Measurements from ENCODE around the gene IL17REL.
"Not testable (repeated sequence)": the region's sequence is repeated elsewhere in the genome, so short reads cannot be mapped to it uniquely, and the experiment has no call there.

The IL17REL gene

DNA sequence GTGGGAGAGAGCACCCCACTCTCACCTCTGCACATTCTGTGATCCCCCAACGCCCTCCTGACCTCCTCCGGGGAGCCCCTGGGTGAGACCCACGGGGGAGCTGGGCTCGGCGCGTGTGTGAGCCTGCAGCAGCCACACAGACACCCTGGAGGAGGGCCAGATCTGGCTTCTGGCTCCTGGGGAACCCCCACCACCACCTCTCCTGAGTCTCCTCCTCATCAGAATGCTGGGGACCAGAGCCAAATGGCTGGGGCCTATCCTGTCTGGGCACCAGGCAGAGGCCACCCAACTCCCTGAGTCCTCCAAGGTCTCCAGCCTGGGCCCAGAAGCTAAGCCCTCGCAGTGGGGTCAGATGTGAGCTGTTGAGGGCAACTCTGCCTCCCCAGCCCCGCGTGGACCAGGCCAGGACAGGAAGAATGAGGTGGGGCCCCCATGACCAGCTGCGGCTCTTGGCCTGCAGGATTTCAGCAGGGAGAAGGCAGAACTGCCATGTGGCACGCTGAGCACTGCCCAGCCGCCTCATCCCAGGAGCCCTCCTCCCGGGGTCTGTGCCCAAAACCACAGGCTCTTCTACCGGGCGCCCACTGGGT lies 57.5 kb downstream of the IL17REL start:
- DNase-seq, result no peak

DNA sequence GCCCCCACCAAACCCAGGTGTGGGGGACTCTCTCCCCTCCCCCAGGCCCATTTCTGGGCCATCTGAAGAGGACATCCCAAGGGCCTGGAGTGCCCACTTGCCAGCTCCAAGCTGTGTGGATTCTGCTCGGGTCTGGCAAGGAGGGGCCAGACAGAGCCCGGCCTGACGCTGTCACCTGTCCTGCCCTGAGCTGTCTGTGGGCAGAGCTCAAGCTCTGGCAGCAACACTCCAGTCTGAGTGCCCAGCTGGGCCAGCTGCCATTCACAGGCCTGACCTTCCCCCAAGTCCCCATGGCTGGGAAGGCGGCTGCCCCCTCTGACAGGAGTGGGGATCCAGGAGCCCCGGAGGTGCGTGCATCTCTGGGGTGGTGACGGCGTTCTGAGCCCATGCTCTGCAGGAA lies 58.2 kb downstream of the IL17REL start:
- no peak for DNase-seq

DNA sequence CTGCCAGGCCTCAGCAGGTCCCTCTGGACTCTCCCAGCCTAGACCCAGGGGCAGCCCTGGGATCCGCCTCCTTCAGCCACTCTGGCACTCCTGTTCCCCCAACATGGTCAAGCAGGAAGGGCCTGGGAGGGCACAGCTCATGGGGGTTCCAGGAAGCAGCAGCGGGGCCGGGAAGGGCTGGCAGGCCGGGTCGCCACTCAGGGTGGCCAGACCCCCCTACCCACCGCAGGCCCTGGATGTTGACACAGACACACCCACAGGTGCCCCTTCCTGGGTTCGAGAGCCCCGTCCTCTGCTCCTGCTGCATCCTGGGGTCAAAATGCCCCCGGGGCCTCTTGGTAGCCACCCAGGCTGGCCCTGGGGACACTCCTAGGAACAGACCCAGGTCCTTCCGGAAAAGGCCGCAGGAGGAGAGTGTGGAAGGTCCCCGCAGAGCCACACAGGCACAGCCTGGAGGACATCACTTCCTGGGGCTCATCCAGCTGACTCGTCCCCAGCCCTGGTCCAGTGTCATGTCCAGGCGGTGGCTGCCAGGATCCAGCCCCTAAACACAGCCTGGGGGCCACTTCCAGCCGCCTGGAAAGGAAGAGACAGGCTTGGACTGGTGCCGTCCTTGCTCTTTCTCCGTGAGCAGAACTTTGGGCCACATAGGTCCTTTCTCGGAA lies 58.8 kb downstream of the IL17REL start:
- no peak for DNase-seq

DNA sequence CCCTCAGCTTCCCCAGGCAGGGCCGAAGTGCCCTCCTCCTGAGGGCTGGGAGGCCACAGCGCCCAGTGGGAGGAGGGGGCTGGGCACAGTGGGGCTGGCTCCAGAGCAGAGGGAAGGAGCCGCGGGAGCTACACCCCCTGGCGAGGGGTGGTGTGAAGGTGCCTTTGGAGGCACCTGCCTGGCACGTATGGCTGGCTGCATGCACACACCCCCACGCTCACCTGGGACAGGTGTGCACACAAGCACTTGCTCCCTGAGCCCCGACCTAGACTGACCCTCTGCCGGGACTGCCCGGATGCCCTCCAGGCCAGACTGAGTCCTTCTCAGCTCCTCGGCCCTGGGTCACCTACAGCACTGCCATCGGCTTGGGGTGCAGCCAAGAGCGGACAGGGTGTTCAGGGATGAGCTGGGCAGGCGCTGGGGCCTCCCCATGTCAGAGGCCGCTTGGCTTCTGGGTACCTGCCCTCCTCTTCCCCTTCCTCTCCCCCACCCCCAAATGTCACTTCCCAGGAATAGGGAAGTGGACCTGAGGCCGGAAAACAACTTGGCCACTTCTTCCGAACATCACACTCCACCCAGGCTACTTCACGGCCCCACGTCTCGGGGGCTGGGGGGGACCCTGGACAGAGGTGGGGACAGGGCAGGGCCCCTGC lies 59.4 kb downstream of the IL17REL start:
- DNase-seq, result no peak

DNA sequence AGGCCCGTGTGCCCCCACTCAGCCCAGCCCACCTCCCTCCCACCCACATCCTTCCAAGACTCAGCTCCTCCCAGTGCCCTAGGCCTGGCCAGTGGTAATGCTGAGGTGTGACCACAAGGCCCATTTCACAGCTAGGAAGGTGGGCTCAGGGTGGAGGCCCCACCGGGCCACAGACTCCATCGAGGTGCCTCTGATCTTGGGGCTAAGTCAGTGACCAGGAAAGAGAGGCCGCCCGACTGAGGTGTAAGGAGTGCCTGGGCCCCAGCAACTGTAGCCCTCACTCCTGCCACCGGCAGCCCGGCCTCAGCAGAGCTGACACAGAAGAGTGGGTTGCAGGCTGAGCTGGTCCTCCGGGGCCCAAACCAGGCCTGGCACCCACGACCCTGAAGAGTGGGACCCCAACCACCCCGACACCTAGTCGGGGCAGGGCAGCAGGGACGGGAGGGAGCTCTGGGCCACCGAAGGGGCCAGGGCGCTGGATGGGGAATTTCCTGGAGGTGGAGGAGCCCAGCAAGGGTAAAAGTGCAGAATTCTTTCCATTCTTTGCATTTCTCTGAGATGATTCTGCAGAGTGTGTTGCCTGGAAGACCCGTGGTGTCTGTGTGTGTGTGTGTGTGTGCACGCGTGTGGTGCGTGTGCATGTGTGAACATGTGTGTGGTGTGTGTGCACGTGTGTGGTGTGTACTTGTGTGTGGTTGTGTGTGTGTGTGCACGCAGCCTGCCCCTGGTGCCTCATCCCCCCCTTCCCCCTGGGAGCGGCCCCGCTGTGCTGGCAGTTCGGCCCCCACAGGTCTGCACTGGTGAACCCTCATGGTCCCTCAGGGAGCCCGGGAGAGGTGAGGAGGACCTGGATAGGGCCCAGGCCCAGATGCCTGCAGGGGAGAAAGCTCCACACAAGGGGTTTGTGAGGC lies 60.3 kb downstream of the IL17REL start:
- no peak for DNase-seq

DNA sequence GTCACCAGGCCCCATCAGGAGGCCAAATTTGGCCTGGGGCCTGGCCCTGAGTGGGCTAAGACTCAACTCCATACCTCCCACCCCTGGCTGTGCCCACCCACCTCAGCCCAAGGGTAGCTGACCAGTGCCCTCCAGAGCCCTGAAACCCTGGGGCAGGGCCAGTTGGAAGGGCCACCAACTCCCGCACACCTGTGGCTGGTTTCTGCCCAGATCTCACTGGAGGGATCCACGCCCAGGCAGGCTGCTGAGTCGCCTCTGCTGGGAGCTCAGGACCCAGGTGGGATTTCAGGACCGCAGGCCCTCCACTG lies 60.9 kb downstream of the IL17REL start:
- DNase-seq, result no peak

DNA sequence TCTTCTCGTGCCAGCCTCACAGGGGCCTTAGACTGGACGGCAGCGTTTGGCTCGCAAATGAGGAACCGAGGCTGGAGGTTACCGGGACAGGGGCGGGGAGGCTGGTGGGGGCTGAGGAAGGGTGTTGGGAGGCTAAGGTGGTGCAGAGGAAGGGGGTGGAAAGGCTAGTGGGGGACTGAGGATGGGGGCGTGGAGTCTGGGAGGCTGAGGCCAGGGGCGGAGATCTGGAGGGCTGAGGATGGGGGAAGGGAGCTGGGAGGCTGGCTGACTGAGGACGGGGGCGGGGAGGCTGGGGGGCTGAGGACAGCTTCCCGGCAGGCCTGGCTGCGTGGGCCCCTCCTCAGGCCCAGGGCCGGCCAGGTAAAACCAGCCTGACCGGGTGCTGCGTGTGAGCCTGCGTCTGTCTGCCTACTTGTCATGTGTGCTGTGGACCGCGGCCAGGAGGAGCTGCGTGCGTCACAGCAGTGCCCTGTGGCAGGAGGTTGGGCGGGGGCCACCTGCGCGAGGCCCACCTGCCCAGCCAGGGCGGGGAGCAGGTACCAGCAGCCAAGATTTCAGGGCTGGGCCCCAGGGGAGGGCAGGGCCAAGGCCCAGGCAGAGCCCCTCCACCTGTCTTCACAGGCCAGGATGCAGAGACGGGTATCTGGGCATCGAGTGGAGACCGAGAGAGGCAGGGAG lies 61.4 kb downstream of the IL17REL start:
- no peak for DNase-seq

DNA sequence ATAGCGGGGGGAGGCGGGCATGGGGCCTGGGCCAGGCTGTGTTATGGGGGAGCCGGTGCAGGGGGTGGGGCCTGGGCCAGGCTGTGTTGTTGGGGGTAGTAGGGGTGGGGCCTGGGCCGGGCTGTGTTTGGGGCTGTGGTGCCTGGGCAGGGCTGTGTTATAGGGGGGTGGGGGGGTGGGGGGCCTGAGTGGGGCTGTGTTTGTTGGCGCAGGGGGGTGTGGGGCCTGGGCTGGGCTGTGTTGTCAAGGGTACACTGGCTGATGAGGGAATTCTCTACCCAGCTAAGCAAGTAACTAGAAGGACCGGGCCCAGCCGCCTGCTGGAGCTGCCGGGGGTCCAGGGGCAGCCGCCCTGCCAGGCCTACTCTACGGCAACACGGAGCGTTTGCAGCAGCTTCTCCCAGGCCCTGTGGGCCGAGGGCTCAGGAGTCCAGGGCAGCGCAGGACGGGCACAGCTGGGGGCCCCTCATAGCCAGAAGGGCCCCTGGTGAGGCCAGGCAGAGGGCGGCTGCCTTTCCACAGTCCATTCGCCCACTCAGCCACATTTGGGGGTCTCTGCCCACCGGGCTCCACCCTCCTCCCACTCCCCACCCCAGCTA lies 62.1 kb downstream of the IL17REL start:
- DNase-seq, result no peak

DNA sequence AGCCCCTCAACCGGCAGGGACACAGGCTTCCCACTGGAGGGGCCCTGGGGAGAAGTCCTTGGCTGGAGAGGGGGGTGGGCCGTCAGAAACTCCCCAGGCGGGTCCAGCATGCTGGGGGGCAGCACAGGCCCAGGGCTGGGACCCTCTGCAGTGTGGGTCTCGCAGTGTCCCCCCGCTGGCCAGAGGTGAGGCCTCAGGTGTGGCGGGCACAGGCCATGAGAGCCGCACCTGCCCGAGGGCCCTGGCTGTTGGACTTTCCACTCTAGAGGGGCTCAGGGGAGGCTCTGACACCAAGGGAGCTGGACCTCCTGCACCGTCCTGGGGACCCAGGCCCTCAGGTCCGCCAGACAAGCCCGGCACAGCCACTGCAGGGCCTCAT lies 62.7 kb downstream of the IL17REL start:
- DNase-seq, result no peak

DNA sequence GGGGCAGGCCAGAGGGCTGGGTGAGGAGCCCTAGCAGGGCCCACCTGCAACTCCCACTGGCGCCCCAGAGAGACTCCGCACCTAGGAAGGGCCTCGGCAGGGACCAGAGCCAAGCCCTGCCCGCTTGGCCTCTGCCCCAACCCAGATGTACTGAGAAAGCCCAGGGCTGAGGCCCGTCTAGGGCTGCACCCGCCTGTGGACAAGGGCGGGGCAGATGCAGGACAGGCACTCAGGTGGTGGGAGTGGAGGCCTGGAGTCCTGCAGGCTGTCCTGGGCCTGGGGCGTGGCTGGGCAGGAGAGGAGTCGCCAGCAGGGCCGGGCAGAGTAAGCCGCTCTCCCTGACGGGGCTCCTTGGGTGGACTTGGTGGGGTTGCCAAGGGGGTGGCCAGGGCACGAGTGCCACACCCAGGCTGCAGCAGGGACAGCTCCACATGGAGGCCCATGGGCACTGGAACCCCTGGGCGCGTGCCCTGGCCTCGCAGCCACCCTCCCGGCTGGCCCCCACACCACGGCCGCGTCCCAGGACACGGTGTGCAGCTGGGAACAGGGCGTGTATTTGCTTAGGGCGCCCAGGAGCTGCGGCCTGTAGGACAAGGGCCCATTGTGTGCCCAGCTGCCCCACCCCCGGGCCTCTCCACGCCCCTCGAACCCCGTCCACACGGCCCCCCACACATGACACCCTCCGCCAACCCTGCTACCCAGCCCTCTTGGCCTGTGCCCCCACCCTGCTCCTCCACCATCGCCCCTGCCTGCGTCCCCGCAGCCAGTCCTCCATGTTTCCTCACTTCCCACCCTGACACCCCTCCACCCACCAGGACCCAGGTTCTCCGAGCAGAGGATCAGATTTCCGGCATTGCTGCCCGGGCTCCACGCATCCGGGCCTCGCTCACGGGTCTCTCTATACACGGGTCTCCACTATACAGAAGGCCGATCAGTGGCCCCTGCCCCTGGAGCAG lies 63.3 kb downstream of the IL17REL start:
- DNase-seq, result no peak

DNA sequence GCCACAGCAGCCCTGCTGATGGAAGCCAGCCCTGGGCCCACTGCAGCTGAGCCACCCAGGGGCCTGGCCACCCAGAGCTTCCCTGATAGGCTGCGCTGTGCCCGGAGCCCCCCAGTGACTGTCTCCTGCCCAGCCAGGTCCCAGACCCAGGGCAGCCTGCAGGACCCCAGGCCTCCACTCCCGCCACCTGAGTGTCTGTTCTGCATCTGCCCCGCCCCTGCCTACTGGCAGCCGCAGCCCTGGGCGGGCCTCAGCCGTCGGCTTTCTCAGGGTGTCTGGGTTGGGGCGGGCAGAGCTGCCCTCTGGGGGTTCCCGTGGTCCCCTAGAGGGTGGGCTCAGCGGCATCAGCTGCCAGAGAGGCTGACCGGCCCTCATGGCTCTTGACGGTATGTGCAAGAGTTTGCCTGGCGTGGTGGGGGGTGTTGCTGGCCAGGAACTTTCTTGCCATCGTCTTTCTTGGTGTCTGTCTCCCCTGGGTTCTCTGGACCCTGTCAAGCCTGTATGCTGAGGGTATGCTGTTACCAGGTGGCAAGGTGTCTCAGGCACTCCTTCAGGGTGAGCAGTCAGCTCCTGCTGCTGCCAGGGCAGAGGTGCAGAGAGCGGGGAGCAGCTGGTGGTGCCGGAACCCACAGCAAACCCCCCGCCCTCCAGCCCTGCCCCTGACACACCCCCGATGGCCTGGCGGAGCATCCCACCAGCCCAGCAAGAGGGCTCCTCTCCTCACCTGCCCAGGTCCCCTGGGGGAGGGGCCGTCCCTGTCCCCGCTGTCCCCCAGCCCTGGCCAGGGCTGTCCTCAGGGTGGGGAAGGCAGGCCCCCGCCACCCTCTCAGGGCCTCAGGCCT lies 64.2 kb downstream of the IL17REL start:
- DNase-seq, result no peak

DNA sequence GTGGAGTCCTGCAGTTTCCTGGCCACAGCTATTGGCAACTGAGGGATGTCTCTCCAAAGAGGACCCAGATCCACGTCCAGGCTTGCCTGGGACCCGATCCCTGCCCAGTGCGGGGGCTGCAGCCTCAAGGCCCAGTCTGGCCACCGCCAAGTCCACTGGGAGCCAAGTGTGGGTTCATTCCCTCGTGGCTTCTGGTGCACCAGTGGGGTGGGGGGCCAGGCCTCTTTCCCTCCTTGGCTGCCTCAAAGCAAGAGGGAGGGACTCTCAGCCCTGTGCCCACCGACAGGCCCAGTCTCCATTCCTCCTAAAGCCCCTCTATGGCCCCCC lies 65.3 kb downstream of the IL17REL start:
- no peak for DNase-seq

DNA sequence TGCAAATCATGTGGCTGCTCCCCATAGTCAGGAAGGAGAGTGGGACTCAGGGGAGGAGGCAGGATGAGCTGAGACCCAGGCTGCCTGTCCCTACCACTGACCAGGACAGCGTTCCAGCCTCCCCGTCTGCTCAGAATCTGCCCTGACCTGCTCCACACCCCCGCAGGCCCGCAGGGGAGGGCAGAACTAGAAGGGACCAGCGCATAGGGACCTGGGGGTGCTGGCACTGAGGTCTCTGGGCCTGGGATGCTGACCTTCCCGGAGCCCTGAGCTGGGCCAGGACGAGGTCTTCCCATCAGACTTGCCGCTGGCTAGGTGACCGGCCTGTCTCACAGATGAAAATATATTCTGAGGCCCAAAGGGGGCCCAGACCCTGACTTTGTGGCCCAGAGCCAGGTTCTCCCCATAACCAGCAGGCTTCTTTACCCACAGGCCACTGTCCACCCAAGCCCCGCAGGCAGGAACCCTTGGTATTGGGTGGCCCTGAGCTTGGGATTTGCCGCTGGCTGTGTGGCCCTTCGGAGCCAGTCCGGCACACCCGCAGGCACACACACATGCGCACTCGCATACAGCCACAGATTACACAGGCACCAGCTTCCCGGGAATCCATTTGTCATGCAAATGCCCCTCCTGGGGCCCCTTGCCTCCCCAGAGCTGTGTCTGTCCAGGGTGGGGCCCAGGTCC lies 65.8 kb downstream of the IL17REL start:
- no peak for DNase-seq

DNA sequence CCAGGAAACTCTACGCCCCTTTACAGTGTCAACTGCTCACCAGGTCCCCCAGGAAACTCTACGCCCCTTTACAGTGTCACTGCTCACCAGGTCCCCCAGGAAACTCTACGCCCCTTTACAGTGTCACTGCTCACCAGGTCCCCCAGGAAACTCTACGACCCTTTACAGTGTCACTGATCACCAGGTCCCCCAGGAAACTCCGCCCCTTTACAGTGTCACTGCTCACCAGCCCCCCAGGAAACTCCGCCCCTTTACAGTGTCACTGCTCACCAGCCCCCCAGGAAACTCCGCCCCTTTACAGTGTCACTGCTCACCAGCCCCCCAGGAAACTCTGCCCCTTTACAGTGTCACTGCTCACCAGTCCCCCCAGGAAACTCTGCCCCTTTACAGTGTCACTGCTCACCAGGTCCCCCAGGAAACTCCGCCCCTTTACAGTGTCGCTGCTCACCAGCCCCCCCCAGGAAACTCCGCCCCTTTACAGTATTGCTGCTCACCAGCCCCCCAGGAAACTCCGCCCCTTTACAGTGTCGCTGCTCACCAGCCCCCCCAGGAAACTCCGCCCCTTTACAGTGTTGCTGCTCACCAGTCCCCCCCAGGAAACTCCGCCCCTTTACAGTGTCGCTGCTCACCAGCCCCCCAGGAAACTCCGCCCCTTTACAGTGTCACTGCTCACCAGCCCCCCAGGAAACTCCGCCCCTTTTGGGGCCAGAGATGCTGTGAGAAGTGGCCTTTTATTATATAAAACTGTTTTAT lies 67.3 kb downstream of the IL17REL start:
- DNase-seq, result not testable (repeated sequence)
